Measurements from ENCODE around the gene SLC6A1.

Gene SLC6A1

DNA sequence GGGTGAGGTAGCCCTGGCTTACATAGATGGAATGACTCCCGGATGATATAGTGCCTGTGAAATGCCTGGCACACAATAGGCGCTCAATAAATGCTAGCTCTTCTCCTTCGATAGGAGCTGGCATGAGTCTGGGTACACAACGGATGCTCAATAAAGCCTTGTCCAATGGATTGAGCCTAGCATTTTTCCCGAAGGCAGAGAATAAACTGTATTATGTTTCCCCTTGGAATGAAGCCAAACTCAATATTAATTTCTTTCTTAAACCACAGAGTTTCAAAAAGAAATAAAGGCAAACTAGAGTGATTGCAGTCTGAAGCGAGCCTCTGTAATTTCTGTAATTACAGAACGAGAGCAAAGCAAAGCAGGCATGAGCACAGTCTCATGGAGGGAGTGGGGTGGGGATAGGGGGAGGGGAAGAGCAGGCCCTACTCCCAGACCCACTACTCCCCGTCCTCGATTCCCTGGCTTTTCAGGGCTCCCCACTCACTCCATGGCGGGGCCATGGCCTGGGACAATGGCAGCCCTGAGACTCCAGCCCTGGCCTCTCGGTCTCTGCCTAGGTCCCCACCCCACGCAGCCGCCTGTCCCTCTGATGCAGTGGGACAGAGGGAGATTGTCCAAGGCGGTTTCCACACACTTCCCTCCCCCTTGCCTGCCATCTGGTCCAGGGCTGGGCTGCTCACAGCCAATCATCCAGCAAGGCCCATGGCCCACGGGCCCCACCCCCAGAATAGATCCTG is 18.0 kb downstream of the SLC6A1 start:
- ChIA-PET CTCF (no interaction called here), POLR2A (ENCODE audit: low non-redundant PET) (no interaction called here)
- no peak for DNase-seq (ENCODE audit: low spot score)
- H3K27ac ChIP-seq: no peak overlapping the region
- TF ChIP-seq, protein P1, sequence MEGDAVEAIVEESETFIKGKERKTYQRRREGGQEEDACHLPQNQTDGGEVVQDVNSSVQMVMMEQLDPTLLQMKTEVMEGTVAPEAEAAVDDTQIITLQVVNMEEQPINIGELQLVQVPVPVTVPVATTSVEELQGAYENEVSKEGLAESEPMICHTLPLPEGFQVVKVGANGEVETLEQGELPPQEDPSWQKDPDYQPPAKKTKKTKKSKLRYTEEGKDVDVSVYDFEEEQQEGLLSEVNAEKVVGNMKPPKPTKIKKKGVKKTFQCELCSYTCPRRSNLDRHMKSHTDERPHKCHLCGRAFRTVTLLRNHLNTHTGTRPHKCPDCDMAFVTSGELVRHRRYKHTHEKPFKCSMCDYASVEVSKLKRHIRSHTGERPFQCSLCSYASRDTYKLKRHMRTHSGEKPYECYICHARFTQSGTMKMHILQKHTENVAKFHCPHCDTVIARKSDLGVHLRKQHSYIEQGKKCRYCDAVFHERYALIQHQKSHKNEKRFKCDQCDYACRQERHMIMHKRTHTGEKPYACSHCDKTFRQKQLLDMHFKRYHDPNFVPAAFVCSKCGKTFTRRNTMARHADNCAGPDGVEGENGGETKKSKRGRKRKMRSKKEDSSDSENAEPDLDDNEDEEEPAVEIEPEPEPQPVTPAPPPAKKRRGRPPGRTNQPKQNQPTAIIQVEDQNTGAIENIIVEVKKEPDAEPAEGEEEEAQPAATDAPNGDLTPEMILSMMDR (conservative IDR thresholded peaks at IDR 0.05; ENCODE audit: low read depth): no peak

DNA sequence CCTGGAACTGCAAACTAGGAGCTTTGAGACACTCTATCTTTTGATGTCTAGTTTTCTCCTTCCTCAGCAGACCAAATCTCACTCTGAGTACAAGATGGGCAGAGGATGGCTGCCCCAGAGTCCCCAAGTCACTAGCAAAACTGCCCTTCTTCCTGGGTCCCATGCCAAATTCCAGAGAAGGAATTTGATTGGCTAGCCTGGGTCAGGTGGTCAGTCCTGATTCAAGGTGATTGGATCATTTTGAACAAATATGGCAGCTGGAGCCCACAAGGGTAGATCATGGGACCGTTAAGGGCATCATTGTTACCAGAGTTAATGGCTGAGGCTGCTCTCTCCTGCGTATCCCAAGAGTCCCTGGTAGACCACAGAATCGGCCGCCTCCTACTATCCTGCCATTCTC is 21.7 kb downstream of the SLC6A1 start:
- no peak overlapping the region for H3K27ac ChIP-seq
- DNase-seq (ENCODE audit: low spot score): no peak
- CTCF ChIA-PET: no interaction called here
- POLR2A ChIA-PET (ENCODE audit: low non-redundant PET): no interaction called here
- TF ChIP-seq, protein P1 (conservative IDR thresholded peaks at IDR 0.05; ENCODE audit: low read depth): no peak

DNA sequence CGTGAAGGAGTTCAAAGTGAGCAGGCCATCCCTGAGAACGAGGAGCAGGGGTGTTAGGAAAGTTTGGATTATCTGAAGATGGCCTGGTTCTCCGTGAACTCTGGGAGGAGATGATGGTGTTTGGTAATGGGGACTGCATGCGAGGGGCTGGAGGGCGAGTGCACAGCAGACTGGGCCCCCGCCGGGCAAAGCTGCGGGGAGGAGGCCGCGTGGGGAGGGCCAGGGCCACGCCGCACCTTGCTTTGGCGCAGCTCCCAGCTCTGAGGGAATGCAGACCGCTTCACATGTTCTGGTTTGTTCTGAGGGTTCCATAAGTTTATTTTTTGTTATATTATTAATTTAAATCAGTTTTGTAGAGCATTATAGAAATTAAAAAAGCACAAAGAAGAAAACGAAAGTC is 22.2 kb downstream of the SLC6A1 start:
- ChIA-PET CTCF (interaction anchor here (0.7 kb wide), 1 partner anchor 598 kb away, joined by 5 read pairs; no protein-coding TSS in a partner anchor), POLR2A (ENCODE audit: low non-redundant PET) (no interaction called here)
- TF ChIP-seq, protein P1 (conservative IDR thresholded peaks at IDR 0.05; ENCODE audit: low read depth): no peak
- H3K27ac ChIP-seq: no peak overlapping the region
- no peak for DNase-seq (ENCODE audit: low spot score)

DNA sequence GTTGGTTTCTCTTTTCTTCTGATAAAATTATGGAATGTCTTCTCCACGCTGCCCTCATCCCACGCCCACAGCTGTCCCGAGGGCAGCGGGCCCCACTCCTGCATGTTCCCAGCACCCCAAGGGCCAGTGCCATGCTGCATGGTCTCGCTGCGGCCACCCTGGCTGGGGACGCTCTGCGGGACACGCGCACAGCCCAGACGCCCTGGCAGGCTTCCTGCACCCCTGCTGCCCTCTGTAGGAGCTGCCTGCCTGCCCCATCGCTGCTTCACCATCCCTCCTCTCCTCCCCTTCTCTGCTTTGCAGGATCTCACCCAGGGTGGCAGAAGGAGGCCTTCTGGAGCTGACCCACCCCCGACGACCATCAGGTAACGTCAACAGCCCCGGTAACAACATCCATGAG is 22.8 kb downstream of the SLC6A1 start:
- TF ChIP-seq, protein P1 (conservative IDR thresholded peaks at IDR 0.05; ENCODE audit: low read depth): no peak
- CTCF ChIA-PET: interaction anchor here (0.6 kb wide), 1 partner anchor 1233 kb away, joined by 5 read pairs; no protein-coding TSS in a partner anchor
- no peak for DNase-seq (ENCODE audit: low spot score)
- no peak overlapping the region for H3K27ac ChIP-seq
- POLR2A ChIA-PET (ENCODE audit: low non-redundant PET): no interaction called here

DNA sequence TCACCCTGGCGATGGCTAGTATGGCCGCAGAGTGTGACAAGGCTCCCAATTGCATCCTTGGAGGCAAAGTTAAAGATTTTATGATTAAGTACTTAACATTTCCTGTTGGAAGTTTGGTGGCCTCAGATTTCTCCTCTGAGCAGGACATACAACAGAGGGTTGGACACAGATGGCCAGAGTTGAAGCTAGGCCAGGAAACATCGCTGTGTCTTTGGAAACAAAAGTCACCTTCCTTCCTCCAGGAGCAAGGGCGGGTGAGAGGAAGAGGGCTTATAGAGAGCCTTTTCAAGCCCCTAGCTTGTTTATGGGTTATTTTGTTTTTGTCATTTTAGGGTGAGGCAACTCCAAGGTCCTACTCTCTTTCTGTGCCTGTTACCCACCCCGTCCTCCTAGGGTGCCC is 24.2 kb downstream of the SLC6A1 start:
- POLR2A ChIA-PET (ENCODE audit: low non-redundant PET): no interaction called here
- TF ChIP-seq, protein P1 (conservative IDR thresholded peaks at IDR 0.05; ENCODE audit: low read depth): no peak
- H3K27ac ChIP-seq: no peak overlapping the region
- CTCF ChIA-PET: interaction anchor here (0.6 kb wide), 1 partner anchor 242 kb away, joined by 4 read pairs; no protein-coding TSS in a partner anchor
- no peak for DNase-seq (ENCODE audit: low spot score)

DNA sequence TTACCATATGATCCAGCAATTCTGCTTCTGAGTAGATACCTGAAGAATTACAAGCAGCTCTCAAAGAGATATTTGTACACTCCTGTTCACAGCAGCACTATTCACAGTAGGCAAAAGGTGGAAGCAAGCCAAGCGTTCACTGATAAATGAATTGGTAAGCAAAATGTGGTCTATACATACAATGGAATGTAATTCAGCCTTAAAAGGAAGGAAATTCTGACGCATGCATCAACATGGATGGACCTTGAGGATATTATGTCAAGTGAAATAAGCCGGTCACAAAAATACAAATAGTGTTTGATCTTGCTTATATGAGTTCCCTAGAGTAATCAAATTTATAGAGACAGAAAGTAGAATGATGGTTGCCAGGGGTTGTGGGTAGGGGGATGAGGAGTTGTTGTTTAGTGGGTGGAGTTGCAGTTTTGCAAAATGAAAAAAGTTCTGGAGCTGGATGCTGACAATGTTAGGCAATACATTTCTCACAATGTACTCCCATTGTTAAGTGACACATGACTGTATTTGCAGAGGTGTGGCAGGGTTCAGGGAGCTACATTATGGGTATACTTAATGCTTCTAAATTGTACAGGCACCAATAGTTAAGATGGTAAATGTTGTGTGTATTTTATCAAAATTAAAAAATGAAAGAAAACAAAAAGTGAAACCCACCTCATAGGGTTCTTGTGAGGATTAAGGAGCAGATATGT is 26.7 kb downstream of the SLC6A1 start:
- TF ChIP-seq, protein P1 (conservative IDR thresholded peaks at IDR 0.05; ENCODE audit: low read depth): no peak
- no peak overlapping the region for H3K27ac ChIP-seq
- ChIA-PET CTCF (no interaction called here), POLR2A (ENCODE audit: low non-redundant PET) (no interaction called here)
- DNase-seq (ENCODE audit: low spot score): no peak

Measured in RWPE1 (cell line).